GM12874 (cell line): Measurements from ENCODE around the gene ATP8A2.

Source experiments
- TF ChIP-seq, protein P1 (sequence below): IDR thresholded peaks from 2 replicates; pipeline ENCODE4 v1.5.1; 2011; ENCODE audit warnings: low read depth, mild to moderate bottlenecking, control low read depth, low read length, moderate library complexity; ENCODE audit not compliant: insufficient read depth

ATP8A2 gene

GRCh38 chr13:25756912-25757311, 385.1 kb downstream of the ATP8A2 start:
- TF ChIP-seq, protein P1, sequence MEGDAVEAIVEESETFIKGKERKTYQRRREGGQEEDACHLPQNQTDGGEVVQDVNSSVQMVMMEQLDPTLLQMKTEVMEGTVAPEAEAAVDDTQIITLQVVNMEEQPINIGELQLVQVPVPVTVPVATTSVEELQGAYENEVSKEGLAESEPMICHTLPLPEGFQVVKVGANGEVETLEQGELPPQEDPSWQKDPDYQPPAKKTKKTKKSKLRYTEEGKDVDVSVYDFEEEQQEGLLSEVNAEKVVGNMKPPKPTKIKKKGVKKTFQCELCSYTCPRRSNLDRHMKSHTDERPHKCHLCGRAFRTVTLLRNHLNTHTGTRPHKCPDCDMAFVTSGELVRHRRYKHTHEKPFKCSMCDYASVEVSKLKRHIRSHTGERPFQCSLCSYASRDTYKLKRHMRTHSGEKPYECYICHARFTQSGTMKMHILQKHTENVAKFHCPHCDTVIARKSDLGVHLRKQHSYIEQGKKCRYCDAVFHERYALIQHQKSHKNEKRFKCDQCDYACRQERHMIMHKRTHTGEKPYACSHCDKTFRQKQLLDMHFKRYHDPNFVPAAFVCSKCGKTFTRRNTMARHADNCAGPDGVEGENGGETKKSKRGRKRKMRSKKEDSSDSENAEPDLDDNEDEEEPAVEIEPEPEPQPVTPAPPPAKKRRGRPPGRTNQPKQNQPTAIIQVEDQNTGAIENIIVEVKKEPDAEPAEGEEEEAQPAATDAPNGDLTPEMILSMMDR: no peak

- TF ChIP-seq, protein P1: no peak
These were observed 389.3 kb downstream of the ATP8A2 start for GRCh38 chr13:25761041-25761440.

DNA sequence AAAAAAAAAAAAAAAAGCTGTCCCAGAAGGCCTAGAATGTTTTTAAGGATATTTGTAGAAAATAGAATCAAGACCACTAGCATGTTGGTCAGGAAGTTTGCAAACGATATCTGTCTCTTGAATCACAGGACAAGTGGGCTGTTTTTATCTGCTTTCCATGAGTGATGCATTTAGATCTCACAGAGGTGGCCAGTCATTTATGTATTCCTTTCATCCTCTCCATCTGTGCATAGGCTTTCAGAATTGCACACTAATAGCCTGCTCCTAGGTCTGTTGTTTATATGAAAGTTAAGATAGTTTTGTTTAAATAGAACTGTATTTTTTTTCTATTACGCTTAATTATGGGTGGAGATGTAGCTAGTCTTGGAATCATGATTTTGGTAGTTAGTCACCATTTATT, 390.5 kb downstream of the ATP8A2 start:
- TF ChIP-seq, protein P1: no peak

DNA sequence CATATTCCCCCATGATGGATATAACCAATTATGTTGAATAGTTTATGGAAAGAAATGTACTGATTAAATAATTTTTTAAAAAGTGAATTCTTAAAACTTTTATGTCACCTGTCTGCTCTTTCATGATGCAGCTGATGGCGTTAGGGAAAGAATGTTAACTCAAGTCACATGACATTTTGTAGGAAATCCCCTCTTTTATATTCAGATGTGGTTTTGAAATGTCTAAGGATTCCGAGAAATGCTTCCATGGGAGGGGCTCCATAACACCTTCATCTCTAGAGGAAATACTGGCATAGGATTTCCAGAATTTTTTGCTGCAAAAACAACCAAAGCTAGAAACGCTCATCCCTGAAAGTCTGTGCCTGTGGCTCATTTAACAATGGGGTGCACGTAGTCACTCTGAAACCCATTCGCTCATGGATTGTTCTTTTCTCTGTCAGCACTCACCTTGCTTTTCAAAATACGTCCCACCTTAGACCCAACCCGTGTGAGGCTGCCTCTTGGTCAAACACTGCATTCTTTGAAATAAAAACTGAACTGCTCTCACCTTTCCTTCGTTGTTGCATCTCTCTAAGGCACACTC, 391.1 kb downstream of the ATP8A2 start:
- TF ChIP-seq, protein P1: no peak

- TF ChIP-seq, protein P1: no peak
These were observed 392.6 kb downstream of the ATP8A2 start for GRCh38 chr13:25764378-25764777.

GRCh38 chr13:25765266-25765665, 393.5 kb downstream of the ATP8A2 start:
- TF ChIP-seq, protein P1: no peak

GRCh38 chr13:25766576-25766975, 394.8 kb downstream of the ATP8A2 start:
- TF ChIP-seq, protein P1: no peak
